Measurements from ENCODE around the gene LUZP4.

GRCh38 chrX:115337491-115338144 is 48.1 kb downstream of the LUZP4 start:
- TF ChIP-seq CTCF (IDR thresholded peaks at IDR 0.05; ENCODE audit: low read length): no peak
- TF ChIP-seq EZH2 (IDR thresholded peaks at IDR 0.05; ENCODE audit: borderline replicate concordance, low read length): no peak

All from OCI-LY1 (cell line).